CD4-positive, alpha-beta T cell treated with Interleukin-1 beta for 1 hour (primary cell): ENCODE measurements around the gene TSPAN5.

Experiments used
- DNase-seq, 2 donors: peaks; one replicate each; pipeline ENCODE4 v3.0.0-alpha.2; 2020 to 2022

Gene TSPAN5

DNA sequence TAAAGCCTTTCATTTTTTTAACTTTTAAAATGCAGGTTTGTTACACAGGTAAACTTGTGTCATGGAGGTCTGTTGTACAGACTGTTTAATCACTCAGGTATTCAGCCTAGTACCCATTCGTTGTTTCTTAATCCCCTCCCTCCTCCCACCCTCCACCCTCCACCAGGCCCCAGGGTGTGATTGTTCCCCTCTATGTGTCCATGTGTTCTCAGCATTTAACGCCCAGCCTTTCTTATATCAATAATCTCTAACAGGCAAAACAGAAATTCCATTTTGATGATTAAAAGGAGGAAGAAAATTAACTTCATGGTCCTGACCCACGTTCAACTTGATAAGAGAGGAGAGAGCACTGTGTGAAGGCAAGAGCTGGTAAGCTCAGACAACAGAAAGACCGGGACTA is 75.1 kb downstream of the TSPAN5 start:
- DNase-seq = no peak

DNA sequence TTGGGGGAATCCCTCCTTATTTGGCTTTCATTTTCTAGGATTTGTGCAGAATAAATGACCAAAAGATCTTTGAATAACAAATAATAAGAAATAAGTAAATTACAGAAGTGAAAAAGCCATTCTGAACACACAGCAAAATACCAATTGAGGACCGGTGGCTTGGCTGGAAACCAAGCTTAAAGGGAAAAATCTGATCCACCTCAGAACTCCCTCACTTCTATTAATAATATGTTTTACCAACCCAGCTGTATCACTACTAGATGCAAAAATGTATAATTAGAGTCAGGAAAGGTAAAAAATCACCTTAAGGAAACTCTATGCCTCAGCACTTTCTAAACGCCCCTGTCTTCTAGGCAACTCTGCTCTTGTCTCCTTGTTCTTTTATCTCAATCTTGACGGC is 77.3 kb downstream of the TSPAN5 start:
- no peak for DNase-seq

DNA sequence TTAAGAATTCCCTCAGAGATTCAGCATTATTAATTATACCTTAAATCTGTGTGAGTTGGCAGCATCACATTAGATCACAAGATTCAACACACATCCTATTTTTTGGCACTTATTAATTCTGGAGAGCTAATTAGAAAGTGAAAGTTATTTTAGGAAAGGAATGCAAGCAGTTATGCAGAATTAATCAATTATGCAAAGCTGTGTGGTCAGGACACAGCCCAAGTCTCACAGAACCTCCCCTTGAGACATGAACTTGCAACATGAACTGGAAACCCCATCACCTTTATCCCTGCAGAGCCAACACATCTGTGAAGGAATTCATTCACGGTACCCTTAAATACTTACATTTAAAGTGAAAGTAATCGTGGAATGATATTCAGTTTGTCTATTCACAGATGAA is 80.5 kb downstream of the TSPAN5 start:
- DNase-seq = no peak

DNA sequence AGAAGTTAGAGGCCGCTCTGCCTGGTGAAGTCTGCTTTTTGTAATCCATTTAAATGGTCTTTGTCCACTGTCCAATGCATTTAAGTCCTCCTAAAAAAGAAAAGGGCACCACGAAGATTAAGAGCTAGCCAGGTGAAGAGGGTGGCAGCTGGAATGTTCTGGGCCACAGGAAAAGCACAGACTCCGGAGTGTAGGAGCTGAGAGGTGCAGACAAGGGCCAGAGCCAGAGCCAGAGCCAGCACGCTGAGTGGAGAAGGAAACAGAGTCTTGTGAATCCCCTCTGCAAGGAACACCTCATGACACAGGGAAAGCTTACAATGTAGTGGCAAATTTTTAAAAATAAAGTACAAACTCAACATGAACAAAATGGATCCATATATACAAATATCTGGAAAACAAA is 83.6 kb downstream of the TSPAN5 start:
- DNase-seq = no peak

DNA sequence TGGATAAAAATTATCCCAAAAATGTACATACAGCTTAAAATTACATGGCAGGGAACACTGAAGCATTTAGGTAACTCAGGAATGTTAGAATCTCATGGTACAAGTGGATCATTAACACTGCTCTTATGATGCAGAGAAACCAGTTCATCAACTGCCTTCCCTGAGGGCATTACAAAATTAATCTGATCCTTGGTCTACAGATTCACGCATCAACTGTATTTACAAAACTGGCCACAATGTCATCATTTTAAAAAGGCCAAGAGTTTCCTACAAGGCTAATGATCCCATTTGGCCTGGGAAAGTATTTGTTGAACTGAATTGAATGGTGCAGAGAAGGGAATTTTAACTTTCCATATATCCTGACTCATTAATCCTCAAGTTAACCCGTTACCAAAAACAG is 84.6 kb downstream of the TSPAN5 start:
- DNase-seq = no peak

DNA sequence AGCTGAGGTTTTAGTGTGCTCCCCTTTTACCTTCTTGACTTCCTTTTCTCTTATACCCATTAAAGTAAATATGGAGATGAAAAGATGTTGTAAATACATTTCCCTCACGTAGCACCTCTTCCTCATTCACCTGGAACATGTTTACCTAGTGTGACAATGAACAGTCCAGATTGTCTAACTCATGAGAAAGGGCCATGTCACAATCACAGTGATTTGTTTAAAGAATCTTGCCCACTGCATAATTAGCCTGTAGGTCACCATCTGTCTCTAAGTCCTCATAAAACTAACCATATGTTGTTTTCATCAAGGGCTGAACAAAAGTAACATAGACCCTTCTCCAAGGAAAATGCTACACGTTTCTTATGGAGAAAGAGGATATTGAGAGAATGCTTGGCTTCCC is 85.7 kb downstream of the TSPAN5 start:
- no peak for DNase-seq

DNA sequence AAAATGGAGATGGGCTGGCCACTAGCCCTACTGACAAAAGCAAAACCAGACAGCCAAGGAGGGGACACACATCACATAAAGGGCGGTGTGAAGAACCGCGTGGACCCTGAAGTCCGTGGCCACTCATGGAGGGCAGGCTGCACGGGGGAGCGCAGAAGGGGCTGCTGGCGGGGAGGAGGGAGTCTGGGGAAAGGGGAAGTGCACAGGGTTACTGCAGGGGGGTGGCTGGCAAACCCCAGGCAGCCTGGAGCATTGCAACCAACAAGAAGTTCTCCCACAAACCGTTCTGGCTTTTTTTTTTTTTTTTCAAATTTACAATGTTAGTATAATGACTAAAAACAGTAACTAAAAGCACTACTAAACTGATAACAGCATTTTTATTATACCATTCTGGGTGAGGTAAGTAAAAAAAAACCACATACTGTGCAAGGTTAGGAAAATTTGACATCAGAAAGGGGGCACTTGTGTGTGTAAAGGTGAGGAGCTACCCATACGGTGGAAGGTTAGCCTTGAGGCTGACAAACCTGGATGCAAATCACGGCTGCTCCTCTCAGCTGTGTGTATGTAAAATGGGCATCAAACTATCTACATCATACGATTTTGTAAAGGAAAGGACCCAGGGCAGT is 87.1 kb downstream of the TSPAN5 start:
- DNase-seq = no peak

DNA sequence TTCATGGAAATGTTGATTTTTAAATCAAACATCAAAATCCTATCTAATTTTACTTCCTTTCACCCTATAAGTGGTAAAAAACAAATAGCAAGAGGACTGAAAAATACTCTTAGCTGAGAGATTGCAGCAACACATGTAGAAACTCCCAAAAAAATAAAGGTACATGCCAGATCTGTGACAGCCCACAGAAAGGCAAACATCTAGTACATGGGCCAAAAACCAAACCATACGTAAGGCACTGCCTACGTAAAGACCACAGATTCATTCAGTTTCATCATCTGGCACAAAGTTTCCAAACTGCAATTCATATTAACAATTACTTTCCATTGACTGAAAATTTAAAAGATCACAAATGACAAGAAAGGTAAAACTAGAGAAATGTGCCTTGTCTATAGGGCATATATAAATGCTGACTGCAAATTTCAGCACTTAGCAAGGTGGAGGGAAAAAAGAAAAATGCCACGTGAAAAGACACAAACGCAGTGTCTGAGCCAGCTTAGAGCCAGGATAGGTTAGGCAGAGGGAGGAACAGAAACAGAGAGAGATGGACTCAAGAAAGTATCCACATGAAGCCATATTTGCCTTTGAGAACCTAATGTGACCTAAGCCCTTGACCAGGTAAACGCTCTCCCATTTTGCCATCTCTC is 88.1 kb downstream of the TSPAN5 start:
- DNase-seq = no peak

DNA sequence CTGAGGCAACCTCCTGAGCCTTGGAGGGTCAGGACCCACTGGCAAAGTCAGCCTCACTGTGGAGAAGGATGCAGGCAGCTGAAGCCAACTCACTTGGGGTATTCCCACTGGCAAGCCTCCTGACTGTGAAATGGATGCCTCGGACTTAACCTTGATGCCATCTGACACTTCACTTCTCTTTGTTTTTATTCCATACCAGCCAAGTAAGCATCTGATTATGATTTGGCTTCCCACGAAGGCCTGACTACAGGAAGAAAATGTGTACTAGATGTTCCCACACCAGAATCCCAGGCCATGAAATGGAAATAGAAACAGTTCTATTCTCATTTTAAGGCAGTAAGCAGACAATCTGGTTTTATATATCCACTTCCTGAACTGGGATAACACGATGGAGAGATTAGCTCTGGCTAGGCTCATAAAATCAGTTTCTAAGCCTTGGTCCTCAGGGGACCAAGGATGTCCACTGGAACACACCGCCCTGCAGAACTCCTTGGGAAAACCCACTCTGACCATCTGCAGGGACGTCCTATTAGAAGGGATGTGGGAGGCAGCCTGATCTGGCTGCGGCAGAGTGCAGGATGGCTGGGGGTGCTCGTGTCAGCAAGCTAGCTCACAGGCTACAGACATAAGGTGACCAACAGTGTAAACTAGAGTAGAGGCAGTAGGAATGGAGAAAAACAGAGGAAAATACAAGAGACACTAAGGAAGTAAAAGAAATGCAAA is 89.3 kb downstream of the TSPAN5 start:
- no peak for DNase-seq

DNA sequence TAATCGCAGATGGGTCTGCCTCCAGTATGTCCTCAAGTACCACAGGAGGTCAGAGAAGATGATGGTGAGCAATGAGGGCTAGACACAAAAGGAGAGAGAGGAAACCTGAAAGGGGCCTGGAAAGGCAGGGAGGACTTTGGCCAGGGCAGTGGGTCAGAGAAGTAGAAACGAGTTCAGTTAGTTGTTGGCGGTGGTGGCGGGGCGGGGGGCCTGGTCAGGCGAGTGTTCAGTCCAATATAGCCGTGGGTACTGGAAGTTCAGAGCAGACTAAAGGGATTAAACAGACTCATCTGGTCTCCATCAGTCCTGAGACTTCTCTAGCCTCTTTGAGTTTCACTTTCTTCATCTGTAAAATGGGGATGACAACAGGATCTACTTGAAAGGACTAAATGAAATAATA is 90.8 kb downstream of the TSPAN5 start:
- DNase-seq = no peak

DNA sequence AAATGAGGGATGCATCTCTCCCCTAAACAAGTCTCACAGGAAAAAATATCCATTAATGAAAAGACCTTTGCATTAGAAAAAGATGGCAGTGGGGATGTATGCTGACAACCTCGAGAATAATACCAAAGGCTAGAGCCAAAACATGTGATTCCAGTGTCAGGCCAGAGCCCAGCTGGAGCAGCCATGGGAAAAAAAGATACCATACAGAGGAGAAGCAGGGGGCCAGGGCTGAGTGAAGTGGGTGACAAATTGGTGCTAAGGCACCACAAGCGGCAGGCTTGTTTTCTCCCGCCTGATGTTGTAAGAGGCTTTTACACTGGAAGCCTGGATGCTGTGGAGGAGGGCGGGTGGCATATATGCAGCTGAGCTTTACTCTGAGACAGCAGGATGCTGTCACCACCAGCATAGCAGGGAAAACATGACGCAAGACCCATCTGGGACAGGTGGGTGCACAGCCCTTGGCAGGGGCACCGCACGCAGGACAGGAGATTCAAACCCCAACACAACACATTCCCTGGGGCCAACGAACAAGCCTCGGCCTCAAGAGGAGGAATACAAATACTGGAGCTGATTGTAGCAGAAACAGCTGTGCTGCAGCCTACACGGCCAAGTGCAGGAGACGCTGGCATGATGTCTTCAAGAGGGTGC is 91.9 kb downstream of the TSPAN5 start:
- no peak for DNase-seq

DNA sequence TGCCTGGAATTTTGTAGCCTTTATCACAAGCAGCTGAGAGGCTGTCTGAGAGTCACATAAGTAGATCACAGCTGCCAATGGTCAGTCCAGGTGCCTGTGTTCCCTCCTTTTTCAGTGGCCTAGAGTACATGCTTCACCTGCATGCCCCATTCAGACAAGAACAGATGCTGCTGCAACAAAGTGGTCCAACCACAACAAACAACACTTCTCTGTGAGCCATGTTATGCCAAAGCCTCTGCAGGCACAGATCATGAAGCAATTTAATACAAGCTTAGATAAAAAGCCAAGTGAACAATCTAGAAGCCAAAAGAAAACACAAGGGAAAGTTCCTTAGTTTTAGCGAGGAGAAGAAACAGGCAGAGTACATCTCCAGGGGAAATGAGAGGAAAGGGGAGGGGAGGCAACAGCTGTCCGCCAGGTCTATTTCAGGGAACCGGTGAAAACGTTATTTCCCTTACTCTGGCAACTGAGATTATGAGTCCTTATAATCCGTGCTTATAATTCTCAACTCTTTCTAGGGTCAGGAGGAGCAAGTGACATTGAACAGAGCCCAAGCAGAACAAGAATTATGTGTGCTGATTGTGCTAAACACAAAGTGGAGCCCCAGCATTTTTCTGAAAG is 92.6 kb downstream of the TSPAN5 start:
- no peak for DNase-seq

DNA sequence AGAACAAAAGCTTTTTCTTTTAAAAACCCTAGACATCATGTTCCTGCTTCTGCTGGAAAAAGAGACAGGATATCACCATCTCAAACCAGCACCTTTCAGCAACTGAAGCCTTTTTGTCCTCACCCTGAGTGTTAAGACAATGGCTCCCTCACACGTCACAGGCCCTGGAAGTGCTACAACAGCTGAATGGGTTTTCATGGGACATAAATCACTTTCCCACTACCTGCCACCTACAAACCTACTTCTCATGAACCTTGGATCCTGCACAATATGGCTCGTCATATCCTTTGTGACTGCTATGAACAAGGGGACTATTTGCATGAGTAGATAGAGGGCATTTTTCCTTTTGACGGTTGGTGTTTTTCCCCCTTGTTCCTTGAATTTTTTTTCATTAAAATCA is 93.6 kb downstream of the TSPAN5 start:
- no peak for DNase-seq

DNA sequence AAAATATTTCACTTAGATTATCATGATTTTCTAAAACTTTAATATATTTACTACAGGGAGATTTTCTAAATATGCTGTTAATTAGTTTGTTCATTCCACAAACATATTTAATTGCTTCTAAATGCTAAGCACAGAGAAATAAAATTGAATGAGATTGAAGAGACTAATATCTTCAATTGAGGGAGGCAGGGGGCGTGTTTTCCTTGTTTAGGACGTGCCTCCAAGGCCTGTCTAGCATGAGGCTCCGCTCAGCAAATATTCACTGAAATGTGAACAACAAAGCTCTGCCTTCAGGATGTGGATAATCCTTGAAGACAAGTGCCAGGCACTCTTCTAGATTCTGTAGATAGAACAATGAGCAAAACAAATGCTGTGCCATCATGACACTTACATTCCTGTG is 98.1 kb downstream of the TSPAN5 start:
- DNase-seq = no peak

DNA sequence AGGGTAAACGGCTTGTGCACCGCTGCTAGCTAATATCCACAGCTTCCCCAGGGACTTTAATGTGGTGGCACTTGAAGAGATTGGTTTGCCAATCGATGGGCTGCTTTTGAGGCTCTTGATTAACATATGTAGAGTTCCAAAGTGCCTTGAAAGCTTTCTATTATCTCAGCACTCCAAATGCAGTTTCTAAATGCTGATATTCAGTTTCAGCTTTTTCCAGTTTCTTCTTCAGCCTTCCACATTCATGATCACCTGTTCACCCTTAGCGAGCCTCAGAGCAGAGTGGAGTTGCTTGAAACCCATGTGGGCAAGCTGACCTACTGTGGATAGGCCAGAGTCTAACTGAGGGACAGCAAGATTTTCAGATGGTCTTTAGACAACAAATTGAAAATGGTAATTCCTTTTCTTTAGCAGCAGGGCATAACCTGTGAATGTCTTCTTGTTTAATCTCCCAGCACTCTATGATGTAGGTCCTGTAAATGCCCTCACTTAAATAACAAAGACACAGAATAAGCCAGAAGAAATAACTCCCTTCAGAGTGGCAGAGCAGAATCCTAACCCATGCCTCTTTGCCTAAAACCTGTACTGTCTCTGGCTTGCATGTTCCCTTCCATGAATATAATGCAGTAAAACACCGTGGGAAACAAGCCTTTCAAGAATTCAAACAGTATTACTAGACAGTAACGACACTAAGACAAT is 99.8 kb downstream of the TSPAN5 start:
- no peak for DNase-seq

DNA sequence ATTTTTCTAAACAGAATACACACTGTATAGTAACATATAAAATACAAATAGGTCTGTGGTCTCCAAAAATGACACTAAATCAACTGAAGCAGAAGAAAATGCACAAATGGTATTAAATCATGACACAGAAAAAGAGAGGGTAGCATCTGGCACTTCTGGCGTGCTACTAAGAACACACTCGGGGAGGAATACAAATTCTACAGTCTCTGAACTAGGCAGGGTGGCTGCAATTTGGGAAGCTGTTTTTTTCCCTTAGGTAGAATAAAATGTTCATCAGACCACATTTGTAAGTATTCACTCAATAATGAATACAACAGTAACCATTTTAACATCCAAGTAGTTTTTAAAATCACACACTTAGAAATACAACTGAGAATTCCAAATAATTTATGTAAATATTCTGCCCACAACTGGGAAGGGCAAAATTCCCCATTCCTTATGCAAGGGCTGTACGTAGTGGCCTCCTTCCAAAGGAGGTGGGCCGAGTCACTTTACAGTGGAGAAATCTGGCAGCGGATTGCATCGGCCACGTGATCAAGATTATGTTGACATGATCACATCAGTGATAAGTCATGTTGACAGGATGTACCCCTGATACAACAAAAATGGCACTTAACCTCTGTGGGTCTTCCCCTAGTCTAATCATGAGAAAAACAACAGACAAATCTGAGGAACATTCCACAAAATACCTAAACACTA is 101.1 kb downstream of the TSPAN5 start:
- DNase-seq = no peak

DNA sequence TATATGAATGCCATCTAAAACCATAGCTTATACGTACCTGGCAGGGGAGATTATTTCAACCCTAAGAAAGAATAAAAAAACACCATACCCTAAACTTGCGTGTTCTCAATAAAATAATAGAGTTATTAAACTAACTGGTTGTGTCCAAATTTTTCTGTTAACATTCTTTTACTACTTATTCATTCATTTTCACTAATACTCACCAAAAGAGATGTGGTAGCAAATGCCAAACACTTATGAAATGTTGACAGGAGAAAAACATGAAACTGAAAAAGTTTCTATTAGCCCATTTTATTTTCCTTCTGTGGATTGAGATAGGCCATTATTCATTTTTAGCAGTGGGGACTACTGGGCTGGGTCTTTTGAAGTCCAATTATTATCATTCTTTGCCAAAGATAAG is 102.0 kb downstream of the TSPAN5 start:
- DNase-seq = no peak

DNA sequence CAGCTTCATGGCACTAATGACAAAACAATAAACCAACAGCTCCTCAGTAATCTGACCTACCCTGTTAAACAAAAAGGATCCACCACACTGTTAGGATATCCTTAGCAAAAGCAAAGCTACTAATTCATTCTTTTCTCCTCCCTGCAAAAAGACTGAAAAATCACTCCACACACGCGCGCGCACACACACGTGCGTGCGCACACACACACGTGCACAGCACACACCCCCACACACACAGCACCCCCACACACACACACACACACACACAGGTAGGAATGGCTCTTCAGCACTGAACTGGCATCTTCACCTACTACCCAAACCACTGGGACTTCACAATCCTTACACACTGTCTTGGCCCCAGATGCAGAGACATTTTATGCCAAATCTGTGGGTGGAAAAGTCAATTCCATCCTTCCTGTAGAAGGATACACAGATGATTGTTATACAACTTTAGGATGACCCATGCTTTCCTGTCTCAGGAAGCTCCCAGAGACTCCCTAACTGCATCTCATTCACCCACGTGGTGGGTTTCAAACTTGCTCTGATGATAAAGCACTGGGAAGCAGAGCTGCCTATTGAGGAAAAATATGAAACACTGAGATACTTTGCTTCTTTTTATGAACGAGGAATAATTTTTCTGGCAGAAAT is 102.5 kb downstream of the TSPAN5 start:
- DNase-seq = no peak

DNA sequence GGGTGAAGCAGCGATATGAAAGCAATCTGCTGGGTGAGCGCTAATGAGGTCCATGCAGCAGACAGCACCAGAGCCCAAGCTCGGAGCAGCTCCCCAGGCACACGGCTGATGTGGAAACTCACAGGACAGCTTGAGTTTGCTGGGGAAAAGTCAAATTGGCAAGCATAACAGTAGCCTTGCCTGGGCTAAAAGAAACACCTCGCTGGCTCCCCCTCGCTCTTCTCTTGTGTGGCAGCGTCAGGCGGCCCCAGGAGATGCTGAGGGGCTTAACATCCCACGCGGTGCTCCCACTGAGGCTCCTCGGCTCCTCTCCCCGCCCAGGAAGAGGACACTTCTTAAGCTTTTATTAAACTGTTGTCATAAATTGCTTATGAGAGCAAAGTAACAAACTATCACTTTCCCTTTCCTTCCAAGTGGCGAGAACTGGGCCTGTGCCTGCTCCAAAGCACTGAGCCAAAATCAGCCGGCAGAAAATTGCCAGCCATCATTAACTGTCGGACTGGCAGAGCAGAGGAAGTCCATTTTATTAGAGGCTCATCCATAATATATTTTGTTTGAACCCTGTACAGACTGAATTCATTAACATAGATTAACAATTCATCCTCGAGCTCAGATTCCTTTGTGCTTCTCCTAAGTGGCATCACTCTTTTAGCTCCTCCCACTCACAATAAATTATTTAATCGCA is 111.4 kb downstream of the TSPAN5 start:
- no peak for DNase-seq

DNA sequence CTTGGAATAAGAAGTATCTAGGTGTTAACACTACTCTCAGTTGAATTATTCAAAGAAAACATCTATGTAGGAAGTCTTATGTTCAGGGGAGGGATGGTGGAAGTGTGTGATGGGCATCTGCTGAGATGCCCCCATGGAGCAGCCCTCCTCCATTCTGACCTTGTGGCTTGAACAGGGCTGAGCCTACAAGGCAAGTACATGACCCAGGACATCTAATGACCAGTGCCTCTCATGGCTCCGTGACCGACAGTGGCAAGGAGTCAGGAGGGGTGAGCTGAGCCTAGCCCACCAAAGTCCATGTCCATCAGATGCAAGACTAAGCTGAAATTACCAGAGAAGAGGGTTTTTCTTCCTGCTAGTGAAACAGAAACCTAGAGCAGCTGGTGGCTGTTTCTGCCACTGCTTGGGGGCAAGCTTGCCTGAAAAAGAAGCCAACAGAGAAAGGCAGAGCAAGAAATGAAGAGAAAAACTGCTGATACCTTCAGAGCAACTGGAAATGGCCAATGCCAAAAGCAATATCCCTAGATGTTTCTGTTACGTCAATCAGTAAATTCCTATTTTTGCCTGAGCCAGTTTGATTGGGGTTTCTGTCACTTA is 113.5 kb downstream of the TSPAN5 start:
- DNase-seq = no peak
